Measurements from ENCODE around the gene GLE1.
"Not testable (repeated sequence)": the region's sequence is repeated elsewhere in the genome, so short reads cannot be mapped to it uniquely, and the experiment has no call there.

Gene GLE1

GRCh38 chr9:128497824-128498610 lies 6.5 kb upstream of the GLE1 start:
- no peak for DNase-seq

- DNase-seq = no peak
Observed at GRCh38 chr9:128498911-128499310, 5.6 kb upstream of the GLE1 start.

- DNase-seq = no peak
Observed at GRCh38 chr9:128499920-128500319, 4.6 kb upstream of the GLE1 start.

GRCh38 chr9:128503415-128503825 lies 1.1 kb upstream of the GLE1 start:
- not testable (repeated sequence) for DNase-seq

GRCh38 chr9:128503870-128504269 lies 649 bp upstream of the GLE1 start:
- DNase-seq = peak in 2 of 3 experiments; percentile 35 to 73

GRCh38 chr9:128505414-128505765 lies 871 bp downstream of the GLE1 start:
- no peak for DNase-seq

- not testable (repeated sequence) for DNase-seq
Observed at GRCh38 chr9:128505906-128506305, 1.4 kb downstream of the GLE1 start.

- DNase-seq = no peak
Observed at GRCh38 chr9:128512820-128513219, 8.3 kb downstream of the GLE1 start.

- DNase-seq = no peak
Observed at GRCh38 chr9:128521956-128522355, 17.4 kb downstream of the GLE1 start.

- peak in 1 of 3 experiments; percentile 18 for DNase-seq
Observed at GRCh38 chr9:128523199-128523925, 18.8 kb downstream of the GLE1 start.

- DNase-seq = no peak
Observed at GRCh38 chr9:128526720-128527119, 22.2 kb downstream of the GLE1 start.

- DNase-seq = no peak
Observed at GRCh38 chr9:128528445-128529160, 24.1 kb downstream of the GLE1 start.

GRCh38 chr9:128529191-128529590 lies 24.7 kb downstream of the GLE1 start:
- no peak for DNase-seq

- no peak for DNase-seq
Observed at GRCh38 chr9:128532581-128532980, 28.1 kb downstream of the GLE1 start.

GRCh38 chr9:128540634-128541360 lies 36.3 kb downstream of the GLE1 start:
- no peak for DNase-seq

GRCh38 chr9:128546504-128546903 lies 42.0 kb downstream of the GLE1 start:
- no peak for DNase-seq

GRCh38 chr9:128548876-128549275 lies 44.4 kb downstream of the GLE1 start:
- DNase-seq = no peak

GRCh38 chr9:128550226-128550625 lies 45.7 kb downstream of the GLE1 start:
- DNase-seq = no peak

GRCh38 chr9:128550770-128551656 lies 46.5 kb downstream of the GLE1 start:
- DNase-seq = peak in 1 of 3 experiments; percentile 54

GRCh38 chr9:128551657-128552152 lies 47.2 kb downstream of the GLE1 start:
- DNase-seq = no peak

- DNase-seq = peak; percentile 86 to 96 (median 95)
Observed at GRCh38 chr9:128552153-128552743, 47.7 kb downstream of the GLE1 start, which contains the start of gene SPTAN1. Gene SPTAN1, plus strand, starts transcription at chr9:128552587. Its CDS starts 14,154 bp downstream, at chr9:128566741.
